Uterus (tissue), 2 donors: ENCODE measurements around the gene SMPDL3A.

Source experiments
- CTCF ChIP-seq, 4 experiments: fragments of 200-600 bp in 2 of 4; fragments of 450-650 bp in 2 of 4; sonication (generic) in 2 of 4; IDR thresholded peaks; one replicate each; pipeline ENCODE4 v1.5.1; 2016 to 2019; ENCODE audit warnings: antibody characterized with exemption in 4 of 4, mild to moderate bottlenecking in 2 of 4, moderate library complexity in 1 of 4
- POLR2A ChIP-seq, 2 donors: fragments of 450-650 bp; IDR thresholded peaks; one replicate each; pipeline ENCODE4 v1.6.1; 2016; ENCODE audit warnings: antibody characterized with exemption in 2 of 2, mild to moderate bottlenecking in 1 of 2, moderate library complexity in 1 of 2

DNA sequence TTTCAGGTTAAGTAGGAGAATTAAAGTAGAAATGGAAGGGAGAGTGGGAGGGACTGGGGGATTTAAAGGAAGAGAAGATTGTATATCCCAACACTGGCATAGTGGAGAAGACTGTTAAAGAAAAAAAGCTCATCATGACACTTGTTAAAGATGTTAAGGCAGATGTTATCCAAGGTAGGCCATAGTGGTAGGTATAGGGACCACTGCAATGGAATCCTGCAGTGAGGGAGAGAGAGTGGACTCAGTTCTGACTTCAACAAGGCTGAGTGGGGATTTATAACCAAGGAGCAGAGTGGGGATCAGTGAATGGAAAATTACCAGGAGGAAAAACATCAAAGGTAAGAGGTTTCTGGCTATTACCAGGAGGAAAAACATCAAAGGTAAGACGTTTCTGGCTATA is 21.1 kb downstream of the SMPDL3A start:
- TF ChIP-seq CTCF (IDR thresholded peaks at IDR 0.05), result no peak
- no peak for TF ChIP-seq POLR2A (IDR thresholded peaks at IDR 0.05)
